Keratinocyte (primary cell): ENCODE data around the gene TEAD3. TPM values are rescaled to one million over a fixed set of nuclear protein-coding genes. Genes with fewer than 3 reads are reported as not detected.

Experiments used
- DNase-seq: peaks from one replicate; pipeline ENCODE4 v3.0.0-alpha.2; 2011; ENCODE audit warnings: low read depth, missing footprints, low spot score
- FAIRE-seq: peaks from 2 replicates; lab custom pipeline; 2011; peaks lifted over from hg19 to GRCh38; lab: Jason Lieb, UNC
- H2AFZ ChIP-seq: 2 replicates; pipeline ENCODE4 v1.6.0; 2012; ENCODE audit warnings: low read length, control low read depth, inconsistent platforms; ENCODE audit not compliant: control insufficient read depth
- H3K27ac ChIP-seq: 2 replicates; pipeline ENCODE4 v1.5.1; 2011; ENCODE audit warnings: low read length; ENCODE audit not compliant: control insufficient read depth, insufficient read depth
- H3K27me3 ChIP-seq: 3 replicates; pipeline ENCODE4 v1.6.0; 2011; ENCODE audit warnings: low read length; ENCODE audit not compliant: control insufficient read depth, insufficient read depth; ENCODE audit errors: extremely low read depth
- H3K36me3 ChIP-seq, 2 experiments: 2 replicates in 1 of 2; 3 replicates in 1 of 2; pipeline ENCODE4 v1.5.1; 2011; ENCODE audit warnings: low read length in 2 of 2, mild to moderate bottlenecking in 1 of 2; ENCODE audit not compliant: control insufficient read depth in 2 of 2, insufficient read depth in 2 of 2; ENCODE audit errors: extremely low read depth in 1 of 2
- H3K4me1 ChIP-seq: 3 replicates; pipeline ENCODE4 v1.5.1; 2011; ENCODE audit warnings: low read length; ENCODE audit not compliant: control insufficient read depth, insufficient read depth; ENCODE audit errors: extremely low read depth
- H3K4me2 ChIP-seq: 3 replicates; pipeline ENCODE4 v1.6.0; 2011; ENCODE audit warnings: low read depth, low read length; ENCODE audit not compliant: control insufficient read depth, insufficient read depth; ENCODE audit errors: extremely low read depth
- H3K4me3 ChIP-seq, 3 experiments: fragments of 200-600 bp in 1 of 3; sonication (generic) in 1 of 3; 2 replicates in 2 of 3; 3 replicates in 1 of 3; pipeline ENCODE4 v1.5.1; 2011 to 2016; ENCODE audit warnings: low read length in 3 of 3, mild to moderate bottlenecking in 3 of 3, control low read depth in 2 of 3, inconsistent platforms in 1 of 3, low read depth in 1 of 3, mixed read lengths in 1 of 3, mixed run types in 1 of 3, moderate library complexity in 1 of 3; ENCODE audit not compliant: control insufficient read depth in 2 of 3, insufficient read depth in 2 of 3; ENCODE audit errors: extremely low read depth in 1 of 3
- H3K79me2 ChIP-seq: 2 replicates; pipeline ENCODE4 v1.6.0; 2012; ENCODE audit warnings: low read length; ENCODE audit not compliant: control insufficient read depth, insufficient read depth
- H3K9ac ChIP-seq: 3 replicates; pipeline ENCODE4 v1.6.0; 2011; ENCODE audit warnings: low read length; ENCODE audit not compliant: control insufficient read depth, insufficient read depth; ENCODE audit errors: extremely low read depth
- H3K9me1 ChIP-seq: 3 replicates; pipeline ENCODE4 v1.6.0; 2011; ENCODE audit warnings: low read length; ENCODE audit not compliant: control insufficient read depth, insufficient read depth; ENCODE audit errors: extremely low read depth
- H3K9me3 ChIP-seq: 2 replicates; pipeline ENCODE4 v1.5.1; 2012; ENCODE audit warnings: low read depth, low read length; ENCODE audit not compliant: control insufficient read depth
- H4K20me1 ChIP-seq: 3 replicates; pipeline ENCODE4 v1.6.0; 2011; ENCODE audit warnings: low read length; ENCODE audit not compliant: control insufficient read depth, insufficient read depth; ENCODE audit errors: extremely low read depth
- EZH2 ChIP-seq: IDR thresholded peaks from one replicate; pipeline ENCODE4 v1.6.1; 2012; ENCODE audit warnings: inconsistent platforms, mild to moderate bottlenecking, low read length, moderate library complexity
- dilution Hi-C: fragments of 300-500 bp; cut with MboI; formaldehyde crosslinking; loops from one replicate; pipeline ENCODE4 v1.7.0; 2020; ENCODE audit warnings: low sequenced_read_pairs; ENCODE audit not compliant: extremely low pct_ligation_motif_present
- polyA plus RNA-seq, 5 experiments: library from polyadenylated mRNA; depleted of rRNA in 3 of 5; stranded (reverse) in 3 of 5; stranded (forward) in 1 of 5; unstranded in 1 of 5; fragments of >200 nt; gene quantifications; 1 replicate in 1 of 5; 2 replicates in 3 of 5; 3 replicates in 1 of 5; pipeline versions ENCODE4 v1.2.1 to v1.2.3, GENCODE V29; 2011 to 2012; ENCODE audit warnings: missing spikeins in 2 of 5, low read depth in 1 of 5, low replicate concordance in 1 of 5
- TF ChIP-seq, protein P1 (sequence below), 3 experiments: IDR thresholded peaks in 1 of 3; conservative IDR thresholded peaks in 1 of 3; optimal IDR thresholded peaks in 1 of 3; 2 replicates in 2 of 3; 3 replicates in 1 of 3; pipeline versions ENCODE3 to v1.5.1; 2011; ENCODE audit warnings: low read length in 3 of 3, mild to moderate bottlenecking in 3 of 3, moderate library complexity in 2 of 3, control low read depth in 1 of 3, inconsistent platforms in 1 of 3; ENCODE audit not compliant: insufficient read depth in 2 of 3; ENCODE audit errors: extremely low read depth in 1 of 3

The TEAD3 gene
- polyA plus RNA-seq, 1 donor (not counting 4 experiments of a cell fraction or from before 2014, with no cell fraction given) = 5.7 TPM

DNA sequence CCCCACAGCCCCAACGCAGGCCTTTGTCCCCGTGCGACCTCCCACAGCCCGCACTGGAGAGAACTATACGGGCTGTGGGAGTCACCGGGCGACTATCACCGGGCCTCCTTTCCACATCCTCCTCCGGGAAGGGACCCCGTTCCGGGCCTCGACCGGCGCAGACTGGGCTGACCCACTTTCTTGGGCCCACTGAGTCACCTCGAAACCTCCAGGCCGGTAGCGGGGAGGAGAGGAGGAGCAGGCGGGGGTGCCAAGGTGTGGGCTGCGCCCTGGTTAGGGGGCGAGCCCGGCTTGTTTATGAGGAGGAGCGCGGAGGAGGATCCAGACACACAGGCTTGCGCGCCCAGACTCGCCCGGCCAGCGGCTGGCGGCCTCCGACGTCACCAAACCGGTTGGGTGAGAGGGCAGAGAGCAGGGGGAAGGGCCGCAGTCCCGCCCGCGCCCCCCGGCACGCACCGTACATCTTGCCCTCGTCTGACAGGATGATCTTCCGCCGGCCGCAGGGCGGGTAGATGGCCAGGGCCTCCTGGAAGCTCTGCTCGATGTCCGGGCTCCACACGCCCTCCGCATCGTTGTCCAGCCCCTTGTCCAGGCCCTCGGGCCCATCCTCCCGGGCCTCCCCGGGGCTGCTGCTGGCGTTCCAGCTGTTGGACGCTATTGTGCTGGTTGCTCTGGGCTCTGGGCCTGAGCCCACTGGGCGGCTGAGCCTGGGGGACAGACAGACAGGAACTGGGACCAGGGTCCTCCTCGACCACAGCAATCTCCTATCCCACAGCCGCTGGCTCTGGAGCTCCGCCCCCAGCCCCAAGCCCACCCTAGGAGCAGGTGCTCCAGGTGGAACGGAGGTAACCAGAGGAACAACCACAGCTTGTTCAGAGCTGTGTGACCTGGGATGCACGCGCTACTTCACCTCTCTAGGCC, 10.6 kb downstream of the TEAD3 start:
- H2AFZ ChIP-seq = peak overlapping the region; percentile 52
- H4K20me1 ChIP-seq = no peaks in the 10 kb centered on the region
- no peaks in the 10 kb centered on the region for H3K9me1 ChIP-seq
- peak overlapping the region; percentile 96 for H3K9ac ChIP-seq
- H3K9me3 ChIP-seq = no peaks in the 10 kb centered on the region
- H3K4me1 ChIP-seq = peaks cover 64% of the 10 kb centered on the region
- H3K27ac ChIP-seq = peak overlapping the region; percentile 99
- peak overlapping the region; percentile 13 to 62 (median 56) for H3K4me3 ChIP-seq
- no peaks in the 10 kb centered on the region for H3K27me3 ChIP-seq
- peak overlapping the region; percentile 93 for H3K4me2 ChIP-seq
- no peak for TF ChIP-seq EZH2
- TF ChIP-seq, protein P1, sequence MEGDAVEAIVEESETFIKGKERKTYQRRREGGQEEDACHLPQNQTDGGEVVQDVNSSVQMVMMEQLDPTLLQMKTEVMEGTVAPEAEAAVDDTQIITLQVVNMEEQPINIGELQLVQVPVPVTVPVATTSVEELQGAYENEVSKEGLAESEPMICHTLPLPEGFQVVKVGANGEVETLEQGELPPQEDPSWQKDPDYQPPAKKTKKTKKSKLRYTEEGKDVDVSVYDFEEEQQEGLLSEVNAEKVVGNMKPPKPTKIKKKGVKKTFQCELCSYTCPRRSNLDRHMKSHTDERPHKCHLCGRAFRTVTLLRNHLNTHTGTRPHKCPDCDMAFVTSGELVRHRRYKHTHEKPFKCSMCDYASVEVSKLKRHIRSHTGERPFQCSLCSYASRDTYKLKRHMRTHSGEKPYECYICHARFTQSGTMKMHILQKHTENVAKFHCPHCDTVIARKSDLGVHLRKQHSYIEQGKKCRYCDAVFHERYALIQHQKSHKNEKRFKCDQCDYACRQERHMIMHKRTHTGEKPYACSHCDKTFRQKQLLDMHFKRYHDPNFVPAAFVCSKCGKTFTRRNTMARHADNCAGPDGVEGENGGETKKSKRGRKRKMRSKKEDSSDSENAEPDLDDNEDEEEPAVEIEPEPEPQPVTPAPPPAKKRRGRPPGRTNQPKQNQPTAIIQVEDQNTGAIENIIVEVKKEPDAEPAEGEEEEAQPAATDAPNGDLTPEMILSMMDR (optimal IDR thresholded peaks at IDR 0.05 in 1 of 3, IDR thresholded peaks at IDR 0.05 in 1 of 3, conservative IDR thresholded peaks at IDR 0.05 in 1 of 3; ENCODE audit: extremely low read depth in 1 of 3, insufficient read depth in 2 of 3, low read length in 3 of 3) = no peak
- DNase-seq (peak; percentile 90), FAIRE-seq (peak; percentile 36)
- dilution Hi-C loops = no loop called here
- H3K79me2 ChIP-seq = peaks cover 12% of the 10 kb centered on the region
- H3K36me3 ChIP-seq = peaks cover 0 to 4% of the 10 kb centered on the region in 2 experiments

DNA sequence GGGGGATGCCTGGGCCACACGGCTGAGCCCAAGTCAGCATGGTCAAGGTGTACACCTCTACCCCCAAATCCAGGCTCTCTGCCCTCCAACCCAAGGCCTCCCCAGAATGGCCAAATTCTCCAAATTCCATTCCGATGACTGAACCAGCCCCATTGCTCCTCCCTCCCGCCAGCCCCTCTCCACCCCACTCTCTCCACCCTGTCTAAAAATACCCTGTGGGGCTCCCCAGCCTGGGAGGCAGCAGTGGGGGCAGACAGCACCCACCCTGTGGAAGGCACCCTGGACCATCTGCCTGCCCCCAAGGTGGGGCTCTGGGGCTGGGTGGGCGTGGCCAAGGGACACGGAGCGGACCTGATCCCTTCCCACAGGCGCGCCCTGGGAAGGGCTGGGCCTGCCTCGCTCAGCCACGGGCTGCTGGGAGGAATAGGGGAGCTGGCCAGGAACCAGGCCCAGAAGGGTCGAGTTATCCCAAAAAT, 11.4 kb downstream of the TEAD3 start:
- H4K20me1 ChIP-seq = no peaks in the 10 kb centered on the region
- peak overlapping the region; percentile 93 for H3K4me2 ChIP-seq
- peaks cover 4 to 6% of the 10 kb centered on the region in 2 experiments for H3K36me3 ChIP-seq
- H3K9me3 ChIP-seq = no peaks in the 10 kb centered on the region
- no peak for DNase-seq
- peak; percentile 80 for FAIRE-seq
- no peaks in the 10 kb centered on the region for H3K27me3 ChIP-seq
- TF ChIP-seq, protein P1 (optimal IDR thresholded peaks at IDR 0.05 in 1 of 3, IDR thresholded peaks at IDR 0.05 in 1 of 3, conservative IDR thresholded peaks at IDR 0.05 in 1 of 3; ENCODE audit: extremely low read depth in 1 of 3, insufficient read depth in 2 of 3, low read length in 3 of 3) = no peak
- no peak for TF ChIP-seq EZH2
- peak overlapping the region; percentile 13 to 62 (median 41) for H3K4me3 ChIP-seq
- peaks cover 12% of the 10 kb centered on the region for H3K79me2 ChIP-seq
- dilution Hi-C loops = no loop called here
- H3K9ac ChIP-seq = peak overlapping the region; percentile 96
- no peak overlapping the region for H2AFZ ChIP-seq
- no peaks in the 10 kb centered on the region for H3K9me1 ChIP-seq
- H3K27ac ChIP-seq = peak overlapping the region; percentile 99
- peaks cover 58% of the 10 kb centered on the region for H3K4me1 ChIP-seq
